Astrocyte (in vitro differentiated cells and primary cell): Measurements from ENCODE around the gene FCHO1. TPM values are rescaled to one million over a fixed set of nuclear protein-coding genes. Genes with fewer than 3 reads are reported as not detected.

Source experiments
- DNase-seq: peaks from one replicate; pipeline ENCODE4 v3.0.0-alpha.2; 2010; ENCODE audit warnings: low read depth
- FAIRE-seq: peaks from 2 replicates; lab custom pipeline; 2011; peaks lifted over from hg19 to GRCh38; lab: Jason Lieb, UNC
- H2AFZ ChIP-seq: 2 replicates; pipeline ENCODE4 v1.6.0; 2012; ENCODE audit warnings: low read depth, low read length, inconsistent platforms
- H3K27ac ChIP-seq: 2 replicates; pipeline ENCODE4 v1.5.1; 2011; ENCODE audit warnings: low read depth, low read length, inconsistent platforms
- H3K27me3 ChIP-seq: 2 replicates; pipeline ENCODE4 v1.6.0; 2011; ENCODE audit warnings: low read length, inconsistent platforms; ENCODE audit not compliant: insufficient read depth
- H3K36me3 ChIP-seq: 2 replicates; pipeline ENCODE4 v1.5.1; 2011; ENCODE audit warnings: low read length, inconsistent platforms; ENCODE audit not compliant: insufficient read depth
- H3K4me1 ChIP-seq: 2 replicates; pipeline ENCODE4 v1.5.1; 2011; ENCODE audit warnings: low read length, inconsistent platforms; ENCODE audit not compliant: insufficient read depth
- H3K4me2 ChIP-seq: 2 replicates; pipeline ENCODE4 v1.6.0; 2012; ENCODE audit warnings: low read length, inconsistent platforms
- H3K4me3 ChIP-seq: 2 replicates; pipeline ENCODE4 v1.5.1; 2011; ENCODE audit warnings: low read depth, mild to moderate bottlenecking, low read length, inconsistent platforms; ENCODE audit not compliant: insufficient read depth
- H3K79me2 ChIP-seq: 2 replicates; pipeline ENCODE4 v1.6.0; 2012; ENCODE audit warnings: mild to moderate bottlenecking, low read length, inconsistent platforms; ENCODE audit not compliant: insufficient read depth
- H3K9ac ChIP-seq: 2 replicates; pipeline ENCODE4 v1.6.0; 2012; ENCODE audit warnings: mild to moderate bottlenecking, low read length, inconsistent platforms
- H3K9me3 ChIP-seq: 2 replicates; pipeline ENCODE4 v1.5.1; 2012; ENCODE audit warnings: low read depth, mild to moderate bottlenecking, low read length, inconsistent platforms; ENCODE audit not compliant: insufficient read depth
- H4K20me1 ChIP-seq: 2 replicates; pipeline ENCODE4 v1.6.0; 2012; ENCODE audit warnings: low read length, inconsistent platforms; ENCODE audit not compliant: insufficient read depth
- H3K27ac Mint-ChIP-seq: one replicate; pipeline ENCODE4 v1.8.0; 2021; ENCODE audit warnings: mild to moderate bottlenecking, mixed read lengths; ENCODE audit not compliant: unreplicated experiment
- H3K27me3 Mint-ChIP-seq: one replicate; pipeline ENCODE4 v1.8.0; 2021; ENCODE audit warnings: low read depth, mixed read lengths; ENCODE audit not compliant: unreplicated experiment
- H3K36me3 Mint-ChIP-seq: one replicate; pipeline ENCODE4 v1.8.0; 2021; ENCODE audit warnings: low read depth, mixed read lengths; ENCODE audit not compliant: unreplicated experiment
- H3K4me1 Mint-ChIP-seq: one replicate; pipeline ENCODE4 v1.8.0; 2021; ENCODE audit warnings: low read depth, mixed read lengths; ENCODE audit not compliant: unreplicated experiment
- H3K4me3 Mint-ChIP-seq: one replicate; pipeline ENCODE4 v1.8.0; 2021; ENCODE audit warnings: mild to moderate bottlenecking, moderate library complexity, mixed read lengths; ENCODE audit not compliant: unreplicated experiment
- H3K9me3 Mint-ChIP-seq: one replicate; pipeline ENCODE4 v1.8.0; 2021; ENCODE audit warnings: mild to moderate bottlenecking, mixed read lengths; ENCODE audit not compliant: unreplicated experiment
- CTCF ChIP-seq: IDR thresholded peaks from 2 replicates; pipeline ENCODE4 v1.5.1; 2011; ENCODE audit warnings: low read depth, mild to moderate bottlenecking, inconsistent platforms, low read length, moderate library complexity; ENCODE audit not compliant: insufficient read depth
- EZH2 ChIP-seq: IDR thresholded peaks from 2 replicates; pipeline ENCODE4 v1.6.1; 2012; ENCODE audit warnings: mild to moderate bottlenecking, low read length, inconsistent platforms; ENCODE audit not compliant: insufficient read depth
- total RNA-seq: library from RNA; stranded (reverse); gene quantifications from 2 replicates; pipeline ENCODE4 v1.2.1, GENCODE V29; 2021

Gene FCHO1
- total RNA-seq, 1 donor from 2014 or later: 2.0 TPM

- Histone ChIP-seq H3K27ac (no peak overlapping the region), H3K27me3 (no peaks in the 10 kb centered on the region), H3K4me1 (peaks cover 3% of the 10 kb centered on the region), H4K20me1 (peaks cover 65% of the 10 kb centered on the region), H3K36me3 (peaks cover 17% of the 10 kb centered on the region), H3K9me3 (no peaks in the 10 kb centered on the region), H3K4me2 (no peak overlapping the region), H2AFZ (no peak overlapping the region), H3K9ac (no peak overlapping the region), H3K4me3 (no peak overlapping the region), H3K79me2 (peaks cover 43% of the 10 kb centered on the region)
- Mint-ChIP-seq H3K27ac (no peak overlapping the region), H3K9me3 (peaks cover 5% of the 10 kb centered on the region), H3K27me3 (no peaks in the 10 kb centered on the region), H3K4me1 (no peaks in the 10 kb centered on the region), H3K4me3 (no peak overlapping the region), H3K36me3 (peaks cover 30% of the 10 kb centered on the region)
- TF ChIP-seq EZH2: no peak
- TF ChIP-seq CTCF: no peak
- DNase-seq (no peak), FAIRE-seq (no peak)
Observed at GRCh38 chr19:17734146-17734545, 17.1 kb upstream of the FCHO1 start.

GRCh38 chr19:17735410-17735809 is 15.9 kb upstream of the FCHO1 start:
- H3K9me3 ChIP-seq: no peaks in the 10 kb centered on the region
- H3K4me1 ChIP-seq: peaks cover 5% of the 10 kb centered on the region
- TF ChIP-seq CTCF (no peak), EZH2 (no peak)
- DNase-seq (no peak), FAIRE-seq (no peak)
- no peaks in the 10 kb centered on the region for H3K27me3 ChIP-seq
- Mint-ChIP-seq H3K36me3 (peaks cover 24% of the 10 kb centered on the region), H3K4me1 (no peaks in the 10 kb centered on the region), H3K27me3 (no peaks in the 10 kb centered on the region), H3K9me3 (peaks cover 5% of the 10 kb centered on the region), H3K27ac (no peak overlapping the region), H3K4me3 (no peak overlapping the region)
- no peak overlapping the region for H3K27ac ChIP-seq
- H3K4me2 ChIP-seq: no peak overlapping the region
- H3K9ac ChIP-seq: no peak overlapping the region
- H2AFZ ChIP-seq: no peak overlapping the region
- H3K36me3 ChIP-seq: peaks cover 14% of the 10 kb centered on the region
- H3K4me3 ChIP-seq: no peak overlapping the region
- H3K79me2 ChIP-seq: peaks cover 31% of the 10 kb centered on the region
- peaks cover 55% of the 10 kb centered on the region for H4K20me1 ChIP-seq

- no peak overlapping the region for H3K9ac ChIP-seq
- no peak for TF ChIP-seq CTCF
- TF ChIP-seq EZH2: no peak
- Mint-ChIP-seq H3K27ac (no peak overlapping the region), H3K9me3 (peaks cover 2% of the 10 kb centered on the region), H3K27me3 (no peaks in the 10 kb centered on the region), H3K4me1 (no peaks in the 10 kb centered on the region), H3K4me3 (no peak overlapping the region), H3K36me3 (peaks cover 7% of the 10 kb centered on the region)
- no peak overlapping the region for H3K27ac ChIP-seq
- H3K4me3 ChIP-seq: no peak overlapping the region
- DNase-seq (no peak), FAIRE-seq (no peak)
- H2AFZ ChIP-seq: no peak overlapping the region
- H4K20me1 ChIP-seq: peaks cover 36% of the 10 kb centered on the region
- H3K9me3 ChIP-seq: no peaks in the 10 kb centered on the region
- H3K4me1 ChIP-seq: peaks cover 5% of the 10 kb centered on the region
- no peak overlapping the region for H3K4me2 ChIP-seq
- H3K79me2 ChIP-seq: peaks cover 8% of the 10 kb centered on the region
- H3K27me3 ChIP-seq: no peaks in the 10 kb centered on the region
- H3K36me3 ChIP-seq: peaks cover 9% of the 10 kb centered on the region
Observed at GRCh38 chr19:17737690-17738153, 13.6 kb upstream of the FCHO1 start.
